Psoas muscle (tissue), 8 donors: ENCODE results near the gene KIF20B. TPM values are rescaled to one million over a fixed set of nuclear protein-coding genes. Genes with fewer than 3 reads are reported as not detected.

Experiments used
- ATAC-seq, 4 donors: fragments of 200-7000 bp; cut with Tn5 transposase; one replicate each; pipeline ENCODE4 v1.9.1; 2020; ENCODE audit warnings: moderate library complexity in 3 of 4, mild to moderate bottlenecking in 2 of 4
- DNase-seq, 2 donors: peaks; one replicate each; pipeline ENCODE4 v3.0.0-alpha.2; 2020
- H3K27ac ChIP-seq: fragments of 200-600 bp; one replicate; pipeline ENCODE4 v1.8.0; 2022
- H3K27me3 ChIP-seq, 3 donors: fragments of 200-600 bp in 1 of 3; one replicate each; pipeline versions ENCODE4 v1.6.1 to v1.8.0; 2013 to 2022; ENCODE audit warnings: low read length in 2 of 3, mild to moderate bottlenecking in 2 of 3, moderate library complexity in 1 of 3; ENCODE audit not compliant: insufficient read depth in 3 of 3
- H3K36me3 ChIP-seq, 2 donors: fragments of 200-600 bp in 1 of 2; one replicate each; pipeline versions ENCODE4 v1.6.1 to v1.8.0; 2013 to 2022; ENCODE audit warnings: low read depth in 1 of 2, mild to moderate bottlenecking in 1 of 2, moderate library complexity in 1 of 2; ENCODE audit not compliant: insufficient read depth in 1 of 2
- H3K4me1 ChIP-seq: fragments of 200-600 bp; one replicate; pipeline ENCODE4 v1.8.0; 2022
- H3K4me3 ChIP-seq: fragments of 200-600 bp; one replicate; pipeline ENCODE4 v1.8.0; 2022; ENCODE audit warnings: mild to moderate bottlenecking
- H3K9me3 ChIP-seq: fragments of 200-600 bp; one replicate; pipeline ENCODE4 v1.8.0; 2022
- CTCF ChIP-seq: fragments of 200-600 bp; IDR thresholded peaks from one replicate; pipeline ENCODE4 v1.8.0; 2022; ENCODE audit warnings: antibody characterized with exemption
- WGBS, 3 donors: extraction: QIAGEN DNeasy Blood & Tissue Kit; methylation state at CpG; one replicate each; pipeline versions ENCODE4 v1.1.6 to v1.1.7; 2013; 5-methylcytosine and 5-hydroxymethylcytosine counted together
- intact Hi-C, 2 donors: fragments of 100-400 bp; cut with DNase I; formaldehyde crosslinking; loops; one replicate each; pipeline versions ENCODE4 v1.11.0 to v1.14.2; 2022
- polyA plus RNA-seq, 3 donors: library from polyadenylated mRNA; stranded (reverse); fragments of 200-250 nt; gene quantifications; one replicate each; pipeline ENCODE4 v1.2.3, GENCODE V29; 2013
- total RNA-seq, 4 donors: library from RNA; stranded (reverse); fragmentation: NEBNext Ultra II Directional in 2 of 4; extraction: Animal tissue kit (Norgen Biotek cat#: 25700) in 2 of 4; gene quantifications; one replicate each; pipeline versions ENCODE4 v1.2.1 to v1.2.4, GENCODE V29; 2021 to 2023
- donor health status: healthy with polysubstance abuse.
- donor health status: DM: no; HTN: no; CAD: no; lungs with moderate emphysema.
- donor health status: Bipolar disorder and iron deficiency.
- donor health status: healthy.
- donor health status: DM: yes; HTN: yes; CAD: no.
- donor health status: DM: no; HTN: no; CAD: no.
- donor health status: DM: no; HTN: no; CAD: no.
- donor health status: DM: yes; HTN: yes; CAD: no.

KIF20B gene
- total and polyA plus RNA-seq, 7 donors, result 0.18 to 0.84 (median 0.57) TPM

- Histone ChIP-seq H3K27me3 (no peaks in the 10 kb centered on the region), H3K9me3 (peaks cover 4% of the 10 kb centered on the region), H3K36me3 (peaks cover 0 to 2% of the 10 kb centered on the region in 2 donors), H3K4me1 (no peaks in the 10 kb centered on the region), H3K4me3 (no peak overlapping the region), H3K27ac (no peak overlapping the region)
- no peak for ATAC-seq
- no peak for DNase-seq
- WGBS, 3 donors, result 47 to 93% (median 78%) methylated on average over 1 of the region's 1 CpG
- intact Hi-C loops, result no loop called here
- TF ChIP-seq CTCF, result no peak
These were observed 71.7 kb downstream of the KIF20B start for GRCh38 chr10:89773081-89773480.

GRCh38 chr10:89776665-89777064 is 75.3 kb downstream of the KIF20B start:
- Histone ChIP-seq H3K27ac (no peak overlapping the region), H3K4me3 (no peak overlapping the region), H3K4me1 (no peaks in the 10 kb centered on the region), H3K36me3 (peaks cover 0 to 2% of the 10 kb centered on the region in 2 donors), H3K9me3 (peaks cover 4% of the 10 kb centered on the region), H3K27me3 (no peaks in the 10 kb centered on the region)
- intact Hi-C loops, result no loop called here
- TF ChIP-seq CTCF, result no peak
- no peak for ATAC-seq
- DNase-seq, result no peak

- TF ChIP-seq CTCF, result no peak
- WGBS, 3 donors, result 94 to 95% (median 95%) methylated on average over 2 of the region's 2 CpGs
- no peak overlapping the region for H3K4me3 ChIP-seq
- H3K4me1 ChIP-seq, result no peaks in the 10 kb centered on the region
- H3K27me3 ChIP-seq, result no peaks in the 10 kb centered on the region
- no peak for ATAC-seq
- H3K36me3 ChIP-seq, result no peaks in the 10 kb centered on the region
- no peak overlapping the region for H3K27ac ChIP-seq
- intact Hi-C loops, result no loop called here
- no peak for DNase-seq
- H3K9me3 ChIP-seq, result no peaks in the 10 kb centered on the region
These were observed 81.1 kb downstream of the KIF20B start for GRCh38 chr10:89782470-89782869.

- ATAC-seq (no peak), DNase-seq (no peak)
- H3K36me3 ChIP-seq, result no peaks in the 10 kb centered on the region
- no peaks in the 10 kb centered on the region for H3K9me3 ChIP-seq
- no peak for TF ChIP-seq CTCF
- H3K27me3 ChIP-seq, result no peaks in the 10 kb centered on the region
- intact Hi-C loops, result no loop called here
- no peak overlapping the region for H3K4me3 ChIP-seq
- no peaks in the 10 kb centered on the region for H3K4me1 ChIP-seq
- H3K27ac ChIP-seq, result no peak overlapping the region
These were observed 82.0 kb downstream of the KIF20B start for GRCh38 chr10:89783406-89783805.

GRCh38 chr10:89785095-89785494 is 83.7 kb downstream of the KIF20B start:
- no peak for DNase-seq
- no peak for ATAC-seq
- H3K27me3 ChIP-seq, result no peaks in the 10 kb centered on the region
- H3K4me3 ChIP-seq, result no peak overlapping the region
- no peaks in the 10 kb centered on the region for H3K36me3 ChIP-seq
- intact Hi-C loops, result no loop called here
- no peak for TF ChIP-seq CTCF
- no peaks in the 10 kb centered on the region for H3K9me3 ChIP-seq
- 93 to 96% (median 93%) methylated on average over 3 of the region's 3 CpGs for WGBS, 3 donors
- H3K27ac ChIP-seq, result no peak overlapping the region
- no peaks in the 10 kb centered on the region for H3K4me1 ChIP-seq
